Measurements from ENCODE around the gene SIRT7.

Gene SIRT7

GRCh38 chr17:81879121-81879520, 38.9 kb downstream of the SIRT7 start:
- H3K9me3 ChIP-seq (ENCODE audit: severe bottlenecking): no peaks in the 10 kb centered on the region
- H3K27ac ChIP-seq: no peak overlapping the region
- H3K27me3 ChIP-seq (ENCODE audit: insufficient read depth, low read depth, severe bottlenecking): no peaks in the 10 kb centered on the region
- DNase-seq: no peak
- no peak for TF ChIP-seq CTCF (IDR thresholded peaks at IDR 0.05; ENCODE audit: low read depth, low read length)
- peaks cover 63% of the 10 kb centered on the region for H3K36me3 ChIP-seq
- H3K4me3 ChIP-seq (ENCODE audit: low read depth, low read length): no peak overlapping the region

- peaks cover 54% of the 10 kb centered on the region for H3K36me3 ChIP-seq
- no peak for DNase-seq
Measured at GRCh38 chr17:81878294-81878693, 39.7 kb downstream of the SIRT7 start.

GRCh38 chr17:81877569-81877968, 40.4 kb downstream of the SIRT7 start:
- H3K36me3 ChIP-seq: peaks cover 54% of the 10 kb centered on the region
- H3K9me3 ChIP-seq (ENCODE audit: severe bottlenecking): no peaks in the 10 kb centered on the region
- H3K27me3 ChIP-seq (ENCODE audit: insufficient read depth, low read depth, severe bottlenecking): no peaks in the 10 kb centered on the region
- TF ChIP-seq CTCF (IDR thresholded peaks at IDR 0.05; ENCODE audit: low read depth, low read length): no peak
- DNase-seq: no peak
- H3K4me3 ChIP-seq (ENCODE audit: low read depth, low read length): no peak overlapping the region
- no peak overlapping the region for H3K27ac ChIP-seq

More at GRCh38 chr17:81878294-81878693, 39.7 kb downstream of the SIRT7 start:
- TF ChIP-seq CTCF (IDR thresholded peaks at IDR 0.05; ENCODE audit: low read depth, low read length): no peak
- Histone ChIP-seq H3K27ac (no peak overlapping the region), H3K4me3 (ENCODE audit: low read depth, low read length) (no peak overlapping the region), H3K27me3 (ENCODE audit: insufficient read depth, low read depth, severe bottlenecking) (no peaks in the 10 kb centered on the region), H3K9me3 (ENCODE audit: severe bottlenecking) (no peaks in the 10 kb centered on the region)

- peak; percentile 68 for TF ChIP-seq CTCF (IDR thresholded peaks at IDR 0.05; ENCODE audit: low read depth, low read length)
- DNase-seq: peak; percentile 97
- H3K27me3 ChIP-seq (ENCODE audit: insufficient read depth, low read depth, severe bottlenecking): no peaks in the 10 kb centered on the region
- peak overlapping the region; percentile 94 for H3K4me3 ChIP-seq (ENCODE audit: low read depth, low read length)
- peak overlapping the region; percentile 98 for H3K27ac ChIP-seq
- H3K9me3 ChIP-seq (ENCODE audit: severe bottlenecking): no peaks in the 10 kb centered on the region
- peaks cover 45% of the 10 kb centered on the region for H3K36me3 ChIP-seq
Measured at GRCh38 chr17:81871387-81872230, 46.4 kb downstream of the SIRT7 start.

GRCh38 chr17:81870981-81871386, 47.0 kb downstream of the SIRT7 start, which contains the start of gene ARHGDIA:
ARHGDIA (minus strand) TSS chr17:81871337; CDS start chr17:81869930, 1,407 bp downstream.
- no peak for DNase-seq

More at GRCh38 chr17:81870981-81871386, 47.0 kb downstream of the SIRT7 start, which contains the start of gene ARHGDIA:
- H3K4me3 ChIP-seq (ENCODE audit: low read depth, low read length): peak within 1 kb of the TSS; percentile 94
- H3K9me3 ChIP-seq (ENCODE audit: severe bottlenecking): no peaks in the 10 kb centered on the region
- H3K36me3 ChIP-seq: peaks cover 45% of the 10 kb centered on the region
- H3K27ac ChIP-seq: peak within 1 kb of the TSS; percentile 98
- no peaks in the 10 kb centered on the region for H3K27me3 ChIP-seq (ENCODE audit: insufficient read depth, low read depth, severe bottlenecking)
- TF ChIP-seq CTCF (IDR thresholded peaks at IDR 0.05; ENCODE audit: low read depth, low read length): no peak
